Trophoblast cell (in vitro differentiated cells and primary cell): ENCODE measurements around the gene BCL7A.

Experiments used
- DNase-seq, 2 donors: peaks; one replicate each; pipeline ENCODE4 v3.0.0-alpha.2; 2016
- H2AFZ ChIP-seq: 2 replicates; pipeline ENCODE4 v1.6.1; 2013; ENCODE audit warnings: low read length, moderate library complexity, mild to moderate bottlenecking; ENCODE audit not compliant: insufficient read depth, poor library complexity
- H2AK5ac ChIP-seq: 2 replicates; pipeline ENCODE4 v1.6.1; 2013; ENCODE audit warnings: mild to moderate bottlenecking, low read length
- H2BK120ac ChIP-seq: 2 replicates; pipeline ENCODE4 v1.6.1; 2013; ENCODE audit warnings: low read length, mild to moderate bottlenecking, moderate library complexity; ENCODE audit not compliant: insufficient read depth, poor library complexity
- H2BK12ac ChIP-seq: 2 replicates; pipeline ENCODE4 v1.6.1; 2013; ENCODE audit warnings: mild to moderate bottlenecking, low read length, moderate library complexity
- H2BK5ac ChIP-seq: 2 replicates; pipeline ENCODE4 v1.6.1; 2013; ENCODE audit warnings: low read length, low read depth, moderate library complexity, mild to moderate bottlenecking; ENCODE audit not compliant: poor library complexity
- H3K14ac ChIP-seq: 2 replicates; pipeline ENCODE4 v1.6.1; 2013; ENCODE audit warnings: mild to moderate bottlenecking, low read length
- H3K18ac ChIP-seq: 2 replicates; pipeline ENCODE4 v1.6.1; 2013; ENCODE audit warnings: mild to moderate bottlenecking, low read length
- H3K23ac ChIP-seq: 2 replicates; pipeline ENCODE4 v1.6.1; 2013; ENCODE audit warnings: low read length
- H3K27ac ChIP-seq: 2 replicates; pipeline ENCODE4 v1.5.1; 2013; ENCODE audit warnings: low read depth, mild to moderate bottlenecking, inconsistent platforms, low read length, moderate library complexity
- H3K27me3 ChIP-seq: 2 replicates; pipeline ENCODE4 v1.6.1; 2013; ENCODE audit warnings: inconsistent platforms, mild to moderate bottlenecking, low read length, moderate library complexity; ENCODE audit not compliant: insufficient read depth
- H3K36me3 ChIP-seq, 2 experiments: 1 replicate in 1 of 2; 2 replicates in 1 of 2; pipeline ENCODE4 v1.6.1; 2013; ENCODE audit warnings: low read length in 2 of 2, mild to moderate bottlenecking in 2 of 2, moderate library complexity in 1 of 2; ENCODE audit not compliant: insufficient read depth in 2 of 2, control insufficient read depth in 1 of 2
- H3K4ac ChIP-seq: 2 replicates; pipeline ENCODE4 v1.6.1; 2013; ENCODE audit warnings: low read depth, mild to moderate bottlenecking, low read length, moderate library complexity
- H3K4me1 ChIP-seq, 2 experiments: 1 replicate in 1 of 2; 2 replicates in 1 of 2; pipeline ENCODE4 v1.6.1; 2013; ENCODE audit warnings: low read length in 2 of 2, mild to moderate bottlenecking in 2 of 2, moderate library complexity in 1 of 2; ENCODE audit not compliant: insufficient read depth in 2 of 2, control insufficient read depth in 1 of 2
- H3K4me2 ChIP-seq: 2 replicates; pipeline ENCODE4 v1.6.1; 2013; ENCODE audit warnings: inconsistent platforms, mild to moderate bottlenecking, low read length, moderate library complexity
- H3K4me3 ChIP-seq: 2 replicates; pipeline ENCODE4 v1.5.1; 2013; ENCODE audit warnings: mild to moderate bottlenecking, low read depth, low read length, inconsistent platforms
- H3K79me1 ChIP-seq: one replicate; pipeline ENCODE4 v1.6.1; 2013; ENCODE audit warnings: low read length
- H3K79me2 ChIP-seq: 2 replicates; pipeline ENCODE4 v1.6.1; 2013; ENCODE audit warnings: low read length, mild to moderate bottlenecking; ENCODE audit not compliant: control insufficient read depth, insufficient read depth, poor library complexity
- H3K9ac ChIP-seq: 2 replicates; pipeline ENCODE4 v1.6.1; 2013; ENCODE audit warnings: mild to moderate bottlenecking, low read length
- H3K9me3 ChIP-seq: 2 replicates; pipeline ENCODE4 v1.6.1; 2013; ENCODE audit warnings: low read depth, mild to moderate bottlenecking, control low read depth, inconsistent platforms, low read length; ENCODE audit not compliant: insufficient read depth
- H4K12ac ChIP-seq: 2 replicates; pipeline ENCODE4 v1.6.1; 2013; ENCODE audit warnings: low read depth, mild to moderate bottlenecking, low read length, moderate library complexity
- H4K8ac ChIP-seq: 2 replicates; pipeline ENCODE4 v1.6.1; 2013; ENCODE audit warnings: low read depth, mild to moderate bottlenecking, low read length, moderate library complexity
- H4K91ac ChIP-seq: one replicate; pipeline ENCODE4 v1.6.1; 2013; ENCODE audit warnings: low read depth, mild to moderate bottlenecking, low read length, moderate library complexity
- WGBS: extraction: QIAGEN DNeasy Blood & Tissue Kit; methylation state at CpG from one replicate; pipeline ENCODE4 v1.1.7; 2013; ENCODE audit warnings: missing lambda C conversion rate; ENCODE audit not compliant: insufficient read length, insufficient coverage; ENCODE audit errors: extremely low coverage; 5-methylcytosine and 5-hydroxymethylcytosine counted together

BCL7A gene

GRCh38 chr12:122064025-122064777 is 42.5 kb downstream of the BCL7A start:
- Histone ChIP-seq H3K18ac (peak overlapping the region; percentile 31), H2AK5ac (peak overlapping the region; percentile 51), H3K27ac (peak overlapping the region; percentile 94), H3K4ac (peak overlapping the region; percentile 12), H4K12ac (no peak overlapping the region), H3K27me3 (no peaks in the 10 kb centered on the region), H3K4me3 (peak overlapping the region; percentile 25), H4K91ac (peak overlapping the region; percentile 71), H2BK12ac (peak overlapping the region; percentile 47), H3K36me3 (peaks cover 3 to 5% of the 10 kb centered on the region in 2 experiments), H2BK5ac (peak overlapping the region; percentile 37), H3K79me2 (no peaks in the 10 kb centered on the region), H3K79me1 (peaks cover 12% of the 10 kb centered on the region), H4K8ac (peak overlapping the region; percentile 49), H3K23ac (no peak overlapping the region), H3K14ac (peak overlapping the region; percentile 33), H2AFZ (no peak overlapping the region), H3K4me1 (peaks cover 26 to 34% of the 10 kb centered on the region in 2 experiments), H3K9me3 (no peaks in the 10 kb centered on the region), H3K4me2 (peak overlapping the region; percentile 62), H3K9ac (no peak overlapping the region), H2BK120ac (peak overlapping the region; percentile 28)
- WGBS, result no CpG with 5 or more reads among the region's 14 CpGs
- peak; percentile 91 to 94 for DNase-seq

- Histone ChIP-seq H2BK120ac (no peak overlapping the region), H2BK12ac (peak overlapping the region; percentile 11), H3K79me2 (no peaks in the 10 kb centered on the region), H3K18ac (no peak overlapping the region), H3K9me3 (no peaks in the 10 kb centered on the region), H3K27me3 (no peaks in the 10 kb centered on the region), H3K4me1 (peaks cover 22 to 32% of the 10 kb centered on the region in 2 experiments), H4K12ac (no peak overlapping the region), H3K14ac (no peak overlapping the region), H3K36me3 (peaks cover 3 to 5% of the 10 kb centered on the region in 2 experiments), H3K9ac (no peak overlapping the region), H3K27ac (peak overlapping the region; percentile 94), H3K4me3 (no peak overlapping the region), H3K23ac (no peak overlapping the region), H2AFZ (no peak overlapping the region), H2AK5ac (no peak overlapping the region), H3K4me2 (peak overlapping the region; percentile 17), H4K8ac (no peak overlapping the region), H2BK5ac (no peak overlapping the region), H3K79me1 (peaks cover 12% of the 10 kb centered on the region), H4K91ac (peak overlapping the region; percentile 71), H3K4ac (no peak overlapping the region)
- DNase-seq, result no peak
- no CpG with 5 or more reads among the region's 16 CpGs for WGBS
Observed at GRCh38 chr12:122064780-122065588, 43.3 kb downstream of the BCL7A start.

GRCh38 chr12:122067548-122067947 is 45.9 kb downstream of the BCL7A start:
- peaks cover 3% of the 10 kb centered on the region for H3K79me2 ChIP-seq
- H2AK5ac ChIP-seq, result no peak overlapping the region
- no peak overlapping the region for H2BK12ac ChIP-seq
- H3K18ac ChIP-seq, result no peak overlapping the region
- no peak overlapping the region for H2BK5ac ChIP-seq
- H3K4me3 ChIP-seq, result no peak overlapping the region
- H3K79me1 ChIP-seq, result peaks cover 13% of the 10 kb centered on the region
- H3K9ac ChIP-seq, result no peak overlapping the region
- H3K36me3 ChIP-seq, result no peaks in the 10 kb centered on the region
- no peak overlapping the region for H3K4ac ChIP-seq
- H3K4me2 ChIP-seq, result no peak overlapping the region
- no peak for DNase-seq
- H3K9me3 ChIP-seq, result no peaks in the 10 kb centered on the region
- no peak overlapping the region for H4K12ac ChIP-seq
- H3K14ac ChIP-seq, result no peak overlapping the region
- no CpG with 5 or more reads among the region's 5 CpGs for WGBS
- no peak overlapping the region for H4K91ac ChIP-seq
- no peaks in the 10 kb centered on the region for H3K27me3 ChIP-seq
- no peak overlapping the region for H4K8ac ChIP-seq
- H2AFZ ChIP-seq, result no peak overlapping the region
- peaks cover 21 to 25% of the 10 kb centered on the region in 2 experiments for H3K4me1 ChIP-seq
- H3K23ac ChIP-seq, result no peak overlapping the region
- no peak overlapping the region for H3K27ac ChIP-seq
- no peak overlapping the region for H2BK120ac ChIP-seq

- peaks cover 4% of the 10 kb centered on the region for H3K79me2 ChIP-seq
- no peaks in the 10 kb centered on the region for H3K36me3 ChIP-seq
- no peak overlapping the region for H2BK12ac ChIP-seq
- H3K27ac ChIP-seq, result no peak overlapping the region
- H3K27me3 ChIP-seq, result no peaks in the 10 kb centered on the region
- no peak overlapping the region for H4K8ac ChIP-seq
- H3K14ac ChIP-seq, result no peak overlapping the region
- no peak overlapping the region for H3K4me3 ChIP-seq
- H2AK5ac ChIP-seq, result no peak overlapping the region
- no peak for DNase-seq
- H3K18ac ChIP-seq, result no peak overlapping the region
- H3K23ac ChIP-seq, result no peak overlapping the region
- no peak overlapping the region for H2AFZ ChIP-seq
- H3K9me3 ChIP-seq, result no peaks in the 10 kb centered on the region
- H4K12ac ChIP-seq, result no peak overlapping the region
- peaks cover 10% of the 10 kb centered on the region for H3K79me1 ChIP-seq
- no peak overlapping the region for H4K91ac ChIP-seq
- H3K4me1 ChIP-seq, result peaks cover 17 to 21% of the 10 kb centered on the region in 2 experiments
- H2BK5ac ChIP-seq, result no peak overlapping the region
- no CpG with 5 or more reads among the region's 13 CpGs for WGBS
- H3K4ac ChIP-seq, result no peak overlapping the region
- H3K9ac ChIP-seq, result no peak overlapping the region
- no peak overlapping the region for H3K4me2 ChIP-seq
- H2BK120ac ChIP-seq, result no peak overlapping the region
Observed at GRCh38 chr12:122067966-122068365, 46.3 kb downstream of the BCL7A start.
